ENCODE results near the gene ERGIC1.

DNA sequence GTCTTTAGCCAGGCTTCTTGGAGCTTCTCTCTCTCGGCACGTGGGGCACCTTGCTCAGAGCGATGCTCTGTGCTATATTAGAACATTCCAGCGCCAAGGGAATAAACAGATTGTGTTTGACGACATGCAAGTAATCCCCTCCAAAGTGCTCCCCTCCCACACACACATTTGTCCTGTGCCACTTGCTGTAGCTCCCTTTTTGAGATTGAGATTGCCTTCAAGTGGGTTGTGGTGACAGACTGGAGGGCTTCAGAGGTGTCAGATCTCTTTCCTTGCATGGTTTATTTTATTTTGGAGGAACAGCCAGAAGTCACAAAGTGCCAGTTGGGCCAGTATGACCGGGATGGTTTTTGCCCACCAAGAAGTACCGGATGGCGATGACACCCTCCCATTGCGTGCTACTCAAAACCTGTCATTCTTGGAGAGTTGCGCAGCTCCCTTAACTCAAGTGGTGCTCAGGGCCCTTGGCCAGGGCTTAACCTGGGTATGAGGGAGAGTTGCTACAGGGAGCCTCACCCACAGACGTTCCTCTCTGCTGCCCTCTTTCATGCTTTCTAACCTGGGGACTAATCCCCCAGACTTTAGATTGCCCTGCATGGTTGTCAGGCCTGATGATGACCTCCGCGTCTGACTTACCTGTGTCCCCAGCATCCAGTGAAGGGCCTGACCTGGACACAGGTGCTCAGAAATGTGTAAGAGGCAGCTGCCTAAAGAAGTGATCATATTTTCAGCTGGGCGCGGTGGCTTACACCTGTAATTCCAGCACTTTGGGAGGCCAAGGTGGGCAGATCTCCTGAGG is 106.4 kb downstream of the ERGIC1 start:
- TF ChIP-seq CTCF (IDR thresholded peaks at IDR 0.05) (no peak), POLR2A (IDR thresholded peaks at IDR 0.05) (no peak)

All from esophagus squamous epithelium (tissue), 4 donors.